CD4-positive, alpha-beta memory T cell (primary cell): ENCODE data around the gene BOC. TPM values are rescaled to one million over a fixed set of nuclear protein-coding genes. Genes with fewer than 3 reads are reported as not detected.

Experiments used
- CTCF ChIA-PET: fragments of 350-600 bp; sonication (Branson Sonifier 250); formaldehyde crosslinking; loops from one replicate; lab custom pipeline; 2021; ENCODE audit warnings: inconsistent platforms; ENCODE audit not compliant: partially characterized antibody; lab: Charles Lee
- POLR2A ChIA-PET: fragments of 350-600 bp; sonication (Branson Sonifier 250); formaldehyde crosslinking; loops from one replicate; lab custom pipeline; 2021; ENCODE audit not compliant: partially characterized antibody; lab: Charles Lee
- DNase-seq, 5 donors: peaks; one replicate each; pipeline versions ENCODE4 v3.0.0 to v3.0.0-alpha.2; 2020 to 2022; ENCODE audit warnings: mixed read lengths in 1 of 5
- H3K27ac ChIP-seq: one replicate; pipeline ENCODE4 v1.7.0; 2013; ENCODE audit warnings: low read depth, low read length
- H3K27me3 ChIP-seq: 2 replicates; pipeline ENCODE4 v1.7.0; 2013; ENCODE audit warnings: mild to moderate bottlenecking, low read length, moderate library complexity; ENCODE audit not compliant: insufficient read depth
- H3K36me3 ChIP-seq: 2 replicates; pipeline ENCODE4 v1.7.0; 2013; ENCODE audit warnings: mild to moderate bottlenecking, low read length, moderate library complexity; ENCODE audit not compliant: insufficient read depth
- H3K4me1 ChIP-seq: 2 replicates; pipeline ENCODE4 v1.7.0; 2013; ENCODE audit warnings: mild to moderate bottlenecking, low read length, moderate library complexity; ENCODE audit not compliant: insufficient read depth
- H3K4me3 ChIP-seq, 2 donors: one replicate each; pipeline ENCODE4 v1.7.0; 2013; ENCODE audit warnings: low read length in 2 of 2, mild to moderate bottlenecking in 1 of 2
- H3K9me3 ChIP-seq, 2 donors: one replicate each; pipeline ENCODE4 v1.7.0; 2013; ENCODE audit warnings: low read length in 2 of 2, control low read depth in 1 of 2; ENCODE audit not compliant: control insufficient read depth in 1 of 2
- H3K27ac Mint-ChIP-seq, 7 donors: one replicate each; pipeline ENCODE4 v1.8.0; 2020 to 2021; ENCODE audit warnings: mixed read lengths in 7 of 7, mild to moderate bottlenecking in 6 of 7, inconsistent platforms in 3 of 7, moderate library complexity in 3 of 7
- H3K27me3 Mint-ChIP-seq, 2 donors: one replicate each; pipeline ENCODE4 v1.8.0; 2020 to 2021; ENCODE audit warnings: mixed read lengths in 2 of 2
- H3K36me3 Mint-ChIP-seq, 2 donors: one replicate each; pipeline ENCODE4 v1.8.0; 2020 to 2021; ENCODE audit warnings: mixed read lengths in 2 of 2, inconsistent platforms in 1 of 2, mild to moderate bottlenecking in 1 of 2
- H3K4me1 Mint-ChIP-seq, 4 donors: one replicate each; pipeline ENCODE4 v1.8.0; 2020 to 2021; ENCODE audit warnings: mixed read lengths in 4 of 4, mild to moderate bottlenecking in 1 of 4
- H3K4me3 Mint-ChIP-seq, 8 donors: one replicate each; pipeline ENCODE4 v1.8.0; 2020 to 2021; ENCODE audit warnings: mixed read lengths in 8 of 8, mild to moderate bottlenecking in 7 of 8, moderate library complexity in 6 of 8, inconsistent platforms in 3 of 8
- H3K9me3 Mint-ChIP-seq, 8 donors: one replicate each; pipeline ENCODE4 v1.8.0; 2020 to 2021; ENCODE audit warnings: mixed read lengths in 8 of 8, mild to moderate bottlenecking in 5 of 8, inconsistent platforms in 3 of 8, moderate library complexity in 1 of 8
- intact Hi-C: fragments of 100-400 bp; cut with micrococcal nuclease; formaldehyde crosslinking; loops from one replicate; pipeline ENCODE4 v1.15.1; 2023
- polyA plus RNA-seq, 2 donors: library from polyadenylated mRNA; unstranded; fragments of 300-500 nt; fragmentation: Illumina TruSeq; gene quantifications; one replicate each; pipeline ENCODE4 v1.2.3, GENCODE V29; 2021
- total RNA-seq, 2 experiments: library from RNA; stranded (reverse); gene quantifications; one replicate each; pipeline ENCODE4 v1.2.3, GENCODE V29; 2021

BOC gene
- total and polyA plus RNA-seq, 4 experiments from 2014 or later = not detected

DNA sequence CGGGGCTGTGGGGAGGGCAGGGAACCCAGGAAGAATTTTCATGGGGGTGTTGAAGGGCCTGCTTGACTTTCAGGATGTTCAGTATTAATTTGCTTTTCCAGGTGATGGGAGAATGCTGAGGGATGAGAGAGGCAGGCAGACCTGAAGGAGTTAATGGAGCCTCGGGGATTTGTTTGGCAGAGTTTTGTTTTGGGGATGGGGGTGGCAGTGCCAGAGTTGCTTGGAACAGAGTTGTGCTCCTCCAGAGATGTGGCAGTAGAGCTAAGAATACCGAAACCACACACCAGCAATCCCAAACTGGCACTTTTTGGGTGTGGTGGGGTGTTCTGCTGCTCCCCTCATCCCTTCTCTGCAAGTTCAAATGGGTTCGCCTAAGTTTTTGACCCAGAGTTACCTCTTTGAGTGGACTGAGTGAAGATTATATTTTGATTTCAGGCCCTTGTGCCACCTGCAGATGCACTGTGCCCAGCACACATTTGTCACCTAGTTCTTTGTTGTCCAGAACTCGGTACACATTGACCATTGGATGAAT is 1.6 kb downstream of the BOC start:
- peaks cover 7 to 19% (median 14%) of the 10 kb centered on the region in 4 donors for H3K4me1 Mint-ChIP-seq
- intact Hi-C loops = no loop called here
- no peak overlapping the region for H3K27ac ChIP-seq
- H3K4me3 Mint-ChIP-seq = peak overlapping the region in 3 of 8 donors; percentile 60 to 78 (median 66)
- H3K4me3 ChIP-seq = no peak overlapping the region
- H3K9me3 ChIP-seq = no peaks in the 10 kb centered on the region
- H3K36me3 ChIP-seq = no peaks in the 10 kb centered on the region
- H3K36me3 Mint-ChIP-seq = no peaks in the 10 kb centered on the region
- peaks cover 36 to 46% of the 10 kb centered on the region in 2 donors for H3K27me3 Mint-ChIP-seq
- CTCF ChIA-PET = no interaction called here
- peaks cover 4% of the 10 kb centered on the region for H3K4me1 ChIP-seq
- POLR2A ChIA-PET = no interaction called here
- no peaks in the 10 kb centered on the region for H3K9me3 Mint-ChIP-seq
- H3K27me3 ChIP-seq = no peaks in the 10 kb centered on the region
- no peak overlapping the region for H3K27ac Mint-ChIP-seq
- DNase-seq = no peak

DNA sequence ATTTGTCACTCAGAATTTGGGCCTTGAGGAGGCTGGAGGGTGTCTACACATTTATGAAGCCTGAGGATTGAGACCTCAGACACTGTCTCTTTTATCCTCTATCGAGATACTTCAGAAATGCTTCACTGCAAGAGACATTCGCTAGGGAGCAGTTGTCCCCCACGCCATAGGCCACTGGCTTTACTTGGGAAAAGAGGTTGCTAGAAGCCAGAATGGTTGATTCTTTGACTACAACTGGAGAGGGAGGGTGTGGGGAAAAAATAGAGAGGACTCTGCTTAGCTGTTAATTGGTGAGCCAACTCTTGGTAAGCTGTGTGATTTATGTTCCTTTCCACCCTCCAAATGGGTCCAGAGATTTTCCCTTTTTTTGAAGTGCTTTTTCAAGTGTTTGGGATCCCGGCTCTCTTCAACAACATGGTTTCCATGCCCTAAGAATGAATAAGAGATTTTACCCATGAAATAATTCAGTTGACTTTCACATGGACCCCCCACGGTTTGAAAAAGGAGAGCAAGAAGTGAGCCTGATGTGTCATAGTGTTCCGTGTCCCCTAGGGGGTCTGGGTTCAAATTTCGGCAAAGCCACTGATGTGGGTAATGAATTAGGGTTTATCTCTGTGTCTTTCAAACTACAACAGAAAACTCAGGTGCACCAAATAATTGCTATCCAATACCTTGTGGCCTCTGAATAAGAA is 2.7 kb downstream of the BOC start:
- Mint-ChIP-seq H3K4me1 (peaks cover 7 to 19% (median 14%) of the 10 kb centered on the region in 4 donors), H3K27me3 (peaks cover 26 to 49% of the 10 kb centered on the region in 2 donors), H3K9me3 (peaks cover 0 to 2% (median 0%) of the 10 kb centered on the region in 8 donors), H3K4me3 (peak overlapping the region in 1 of 8 donors; percentile 40), H3K27ac (no peak overlapping the region), H3K36me3 (no peaks in the 10 kb centered on the region)
- Histone ChIP-seq H3K4me3 (no peak overlapping the region), H3K27ac (no peak overlapping the region), H3K27me3 (peaks cover under 1% of the 10 kb centered on the region), H3K9me3 (no peaks in the 10 kb centered on the region), H3K36me3 (no peaks in the 10 kb centered on the region), H3K4me1 (peaks cover 4% of the 10 kb centered on the region)
- ChIA-PET CTCF (no interaction called here), POLR2A (no interaction called here)
- no peak for DNase-seq
- intact Hi-C loops = no loop called here

DNA sequence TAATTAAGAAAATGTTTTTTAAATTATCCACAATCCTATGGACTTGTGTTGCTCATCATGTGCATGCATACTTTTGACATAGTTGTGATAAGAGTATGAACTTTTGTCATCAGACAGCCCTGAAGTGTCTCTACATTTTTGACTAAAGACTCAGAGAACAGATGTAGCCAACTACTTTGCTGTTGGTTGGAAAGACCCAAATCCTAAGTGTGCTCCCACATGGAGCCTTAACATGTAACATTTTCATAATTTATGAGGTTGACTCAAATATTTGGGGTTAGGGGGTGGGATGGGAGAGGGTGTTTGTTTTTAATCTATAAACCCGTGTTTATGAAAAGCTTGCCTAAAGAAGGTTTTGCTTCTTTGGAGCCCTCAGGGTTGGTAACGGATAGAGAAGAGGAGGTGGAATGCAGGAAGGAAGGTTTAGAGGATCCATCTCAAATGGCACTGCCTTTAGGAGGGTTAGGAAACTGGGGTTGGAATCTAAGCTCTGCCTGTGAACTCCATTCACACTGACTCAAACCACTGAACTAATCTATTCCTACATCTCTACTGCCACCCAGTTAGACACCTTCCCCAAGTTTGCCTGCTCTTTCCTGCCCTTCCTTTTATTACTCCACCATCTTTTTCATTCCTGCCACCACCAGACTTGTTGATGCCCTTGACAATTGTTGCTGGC is 3.7 kb downstream of the BOC start:
- Mint-ChIP-seq H3K36me3 (no peaks in the 10 kb centered on the region), H3K27me3 (peaks cover 19 to 45% of the 10 kb centered on the region in 2 donors), H3K27ac (no peak overlapping the region), H3K9me3 (peaks cover 0 to 2% (median 0%) of the 10 kb centered on the region in 8 donors), H3K4me3 (no peak overlapping the region), H3K4me1 (peaks cover 5 to 19% (median 14%) of the 10 kb centered on the region in 4 donors)
- H3K4me1 ChIP-seq = peaks cover 4% of the 10 kb centered on the region
- no peak for DNase-seq
- H3K9me3 ChIP-seq = no peaks in the 10 kb centered on the region
- ChIA-PET POLR2A (no interaction called here), CTCF (no interaction called here)
- no peak overlapping the region for H3K4me3 ChIP-seq
- no peak overlapping the region for H3K27ac ChIP-seq
- intact Hi-C loops = no loop called here
- no peaks in the 10 kb centered on the region for H3K36me3 ChIP-seq
- peaks cover 4% of the 10 kb centered on the region for H3K27me3 ChIP-seq

DNA sequence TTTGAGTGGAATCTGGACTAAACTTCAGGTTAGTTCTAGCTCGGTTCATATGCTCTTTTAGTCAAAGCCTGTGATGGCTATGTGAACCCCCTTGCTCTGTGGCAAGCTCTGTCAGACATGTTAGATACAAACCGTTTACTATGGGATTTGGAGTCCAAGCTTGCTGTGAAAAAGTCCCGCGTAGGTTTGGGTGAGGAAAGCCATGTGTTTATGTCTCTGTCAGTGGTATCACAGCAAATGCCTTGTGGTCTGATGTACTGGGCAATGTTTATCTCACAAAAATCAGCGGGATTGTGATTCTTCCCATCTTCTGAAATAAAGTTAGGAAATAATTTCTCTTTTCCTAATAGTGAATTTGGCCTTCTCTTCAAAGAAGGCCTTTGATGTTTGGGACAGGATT is 5.0 kb downstream of the BOC start:
- H3K27me3 Mint-ChIP-seq = peaks cover 22 to 39% of the 10 kb centered on the region in 2 donors
- H3K4me1 Mint-ChIP-seq = peaks cover 3 to 10% (median 7%) of the 10 kb centered on the region in 4 donors
- intact Hi-C loops = no loop called here
- Histone ChIP-seq H3K9me3 (no peaks in the 10 kb centered on the region), H3K4me1 (peaks cover 4% of the 10 kb centered on the region), H3K4me3 (no peak overlapping the region), H3K36me3 (no peaks in the 10 kb centered on the region), H3K27me3 (peaks cover 4% of the 10 kb centered on the region), H3K27ac (no peak overlapping the region)
- H3K36me3 Mint-ChIP-seq = no peaks in the 10 kb centered on the region
- H3K4me3 Mint-ChIP-seq = no peak overlapping the region
- CTCF ChIA-PET = no interaction called here
- no peak for DNase-seq
- H3K9me3 Mint-ChIP-seq = peaks cover 0 to 2% (median 0%) of the 10 kb centered on the region in 8 donors
- POLR2A ChIA-PET = no interaction called here
- no peak overlapping the region for H3K27ac Mint-ChIP-seq

DNA sequence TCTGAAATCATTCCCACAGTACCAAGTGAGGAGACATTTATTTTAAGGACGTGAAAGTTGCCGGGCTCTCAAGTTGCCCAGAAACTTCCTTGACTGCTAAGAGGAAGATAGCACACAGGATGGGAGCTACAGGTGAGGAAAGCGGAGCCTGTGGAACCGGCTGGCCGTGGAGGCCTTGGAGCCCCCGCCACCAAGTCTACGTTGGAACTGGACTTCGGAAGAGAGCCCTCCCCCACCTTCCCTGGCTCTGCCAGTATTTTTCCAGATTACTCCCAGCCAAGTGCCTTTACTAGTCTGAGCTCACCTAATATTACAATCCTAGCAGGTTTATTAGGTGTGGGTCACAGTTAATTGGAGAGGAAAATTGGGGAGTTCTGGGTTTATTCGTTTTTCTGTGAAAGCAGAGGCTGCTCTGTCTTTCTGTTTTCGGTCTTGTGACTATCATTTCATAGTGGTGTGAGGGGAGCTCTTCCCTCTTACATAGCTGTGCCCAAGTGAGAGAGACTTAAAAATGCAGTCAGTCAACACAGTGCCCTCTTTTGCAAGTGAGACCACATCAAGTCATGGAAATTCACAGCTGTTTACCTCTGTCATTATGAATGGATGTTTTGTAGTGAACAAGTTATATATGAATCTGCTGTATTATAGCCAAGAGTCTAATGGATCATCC is 6.8 kb downstream of the BOC start:
- Histone ChIP-seq H3K27me3 (peaks cover 4% of the 10 kb centered on the region), H3K4me1 (no peaks in the 10 kb centered on the region), H3K9me3 (no peaks in the 10 kb centered on the region), H3K36me3 (no peaks in the 10 kb centered on the region), H3K4me3 (no peak overlapping the region), H3K27ac (no peak overlapping the region)
- POLR2A ChIA-PET = no interaction called here
- H3K36me3 Mint-ChIP-seq = no peaks in the 10 kb centered on the region
- H3K27ac Mint-ChIP-seq = no peak overlapping the region
- H3K4me3 Mint-ChIP-seq = no peak overlapping the region
- H3K27me3 Mint-ChIP-seq = peaks cover 14 to 34% of the 10 kb centered on the region in 2 donors
- intact Hi-C loops = no loop called here
- CTCF ChIA-PET = interaction anchor here (1.2 kb wide), 1 partner anchor 70 kb away, joined by 4 read pairs; no protein-coding TSS in a partner anchor
- no peak for DNase-seq
- H3K9me3 Mint-ChIP-seq = peaks cover 0 to 2% (median 0%) of the 10 kb centered on the region in 8 donors
- H3K4me1 Mint-ChIP-seq = peaks cover 0 to 1% (median 0%) of the 10 kb centered on the region in 4 donors

DNA sequence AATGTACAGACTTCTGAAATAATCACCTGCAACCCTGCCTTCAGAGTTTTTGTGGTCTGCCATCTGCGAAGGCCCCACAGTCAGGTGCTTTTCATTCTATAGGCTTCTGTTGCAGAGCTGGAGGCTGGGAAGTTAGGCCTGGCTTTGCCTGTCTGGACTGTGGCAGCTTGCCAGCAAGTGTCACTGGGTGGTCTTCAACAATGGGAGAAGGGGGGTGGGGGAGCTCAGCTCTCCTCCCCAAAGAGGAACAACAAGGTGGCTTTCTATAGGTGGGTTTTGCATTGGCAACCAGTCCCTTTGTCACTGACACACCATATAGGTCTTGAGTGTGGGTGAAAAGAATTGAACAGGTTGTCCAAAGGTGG is 7.3 kb downstream of the BOC start:
- Mint-ChIP-seq H3K9me3 (peaks cover 0 to 2% (median 0%) of the 10 kb centered on the region in 8 donors), H3K4me1 (no peaks in the 10 kb centered on the region), H3K4me3 (no peak overlapping the region), H3K36me3 (no peaks in the 10 kb centered on the region), H3K27me3 (peaks cover 14 to 29% of the 10 kb centered on the region in 2 donors), H3K27ac (no peak overlapping the region)
- no peaks in the 10 kb centered on the region for H3K4me1 ChIP-seq
- no peak overlapping the region for H3K4me3 ChIP-seq
- DNase-seq = no peak
- no peaks in the 10 kb centered on the region for H3K9me3 ChIP-seq
- CTCF ChIA-PET = interaction anchor here (1.2 kb wide), 1 partner anchor 70 kb away, joined by 4 read pairs; no protein-coding TSS in a partner anchor
- H3K27ac ChIP-seq = no peak overlapping the region
- H3K36me3 ChIP-seq = no peaks in the 10 kb centered on the region
- POLR2A ChIA-PET = no interaction called here
- H3K27me3 ChIP-seq = peaks cover 4% of the 10 kb centered on the region
- intact Hi-C loops = no loop called here
